Activated naive CD8-positive, alpha-beta T cell (primary cell): ENCODE measurements around the gene SPINDOC.
A peak's percentile ranks its signal among the peaks of the same experiment; 100 is the strongest.

Source experiments
- H3K27ac Mint-ChIP-seq: one replicate; pipeline ENCODE4 v1.8.0; 2021; ENCODE audit warnings: mixed read lengths
- H3K27me3 Mint-ChIP-seq: one replicate; pipeline ENCODE4 v1.8.0; 2021; ENCODE audit warnings: mixed read lengths
- H3K36me3 Mint-ChIP-seq: one replicate; pipeline ENCODE4 v1.8.0; 2021; ENCODE audit warnings: mixed read lengths
- H3K4me1 Mint-ChIP-seq: one replicate; pipeline ENCODE4 v1.8.0; 2021; ENCODE audit warnings: low read depth, mixed read lengths
- H3K4me3 Mint-ChIP-seq: one replicate; pipeline ENCODE4 v1.8.0; 2021; ENCODE audit warnings: mild to moderate bottlenecking, mixed read lengths
- H3K9me3 Mint-ChIP-seq: one replicate; pipeline ENCODE4 v1.8.0; 2021; ENCODE audit warnings: low read depth, mixed read lengths

SPINDOC gene

DNA sequence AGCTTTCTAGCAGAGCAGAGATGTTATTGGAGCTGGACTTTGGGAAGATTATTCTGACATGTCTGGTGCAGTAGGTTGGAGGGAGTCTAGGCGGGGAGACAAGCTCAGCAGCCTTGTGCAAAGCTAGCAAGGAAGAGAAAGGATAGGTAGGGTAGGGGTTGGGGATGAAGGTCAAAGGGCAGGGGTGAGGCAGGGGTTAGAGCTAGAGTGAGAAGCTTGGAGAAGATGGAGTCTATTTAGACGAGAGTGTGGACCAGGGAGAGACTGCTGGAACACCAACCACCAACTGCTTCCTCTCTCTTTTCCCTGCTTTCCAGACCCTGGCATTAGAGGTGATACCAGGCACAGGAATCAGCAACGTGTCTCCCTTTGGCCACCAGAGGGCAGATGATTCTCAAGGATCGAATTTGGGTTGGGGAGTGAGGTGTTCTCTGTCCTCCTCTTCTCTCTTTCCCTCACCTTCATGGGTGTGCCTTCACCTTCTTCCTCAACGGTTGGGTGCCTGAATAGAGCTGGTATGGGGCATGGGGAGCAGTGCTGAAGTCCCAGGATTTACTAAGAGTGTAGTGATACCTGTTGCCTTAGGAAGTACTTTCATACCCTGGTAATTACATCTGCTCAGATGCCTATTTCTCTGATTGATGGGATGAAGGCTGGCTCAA is 23.9 kb downstream of the SPINDOC start:
- peak overlapping the region; percentile 30 for H3K4me3 Mint-ChIP-seq
- peak overlapping the region; percentile 10 for H3K27ac Mint-ChIP-seq
- H3K4me1 Mint-ChIP-seq, result peaks cover 40% of the 10 kb centered on the region
- no peaks in the 10 kb centered on the region for H3K36me3 Mint-ChIP-seq
- H3K9me3 Mint-ChIP-seq, result no peaks in the 10 kb centered on the region
- no peaks in the 10 kb centered on the region for H3K27me3 Mint-ChIP-seq

DNA sequence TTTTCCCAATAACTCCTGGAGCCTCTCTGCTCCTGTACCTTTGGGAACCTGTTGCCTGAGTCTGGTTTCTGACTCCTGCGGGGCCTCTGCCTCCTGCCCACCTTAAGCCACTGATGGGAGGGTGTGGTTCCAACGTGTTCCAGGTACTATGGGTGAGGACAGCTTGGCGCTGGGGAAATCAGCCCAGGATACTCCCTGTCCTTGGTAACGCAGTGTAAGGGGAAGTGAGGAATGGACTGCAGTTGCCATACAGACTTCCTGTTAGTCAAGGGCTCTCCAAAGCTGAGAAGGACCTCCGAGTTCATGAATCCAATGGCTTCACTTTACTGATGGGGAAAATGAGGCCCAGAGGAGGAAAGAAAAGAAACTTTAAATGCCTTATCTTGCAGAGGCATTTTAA is 24.5 kb downstream of the SPINDOC start:
- Mint-ChIP-seq H3K4me1 (peaks cover 45% of the 10 kb centered on the region), H3K27me3 (no peaks in the 10 kb centered on the region), H3K9me3 (no peaks in the 10 kb centered on the region), H3K4me3 (no peak overlapping the region), H3K36me3 (no peaks in the 10 kb centered on the region), H3K27ac (no peak overlapping the region)

DNA sequence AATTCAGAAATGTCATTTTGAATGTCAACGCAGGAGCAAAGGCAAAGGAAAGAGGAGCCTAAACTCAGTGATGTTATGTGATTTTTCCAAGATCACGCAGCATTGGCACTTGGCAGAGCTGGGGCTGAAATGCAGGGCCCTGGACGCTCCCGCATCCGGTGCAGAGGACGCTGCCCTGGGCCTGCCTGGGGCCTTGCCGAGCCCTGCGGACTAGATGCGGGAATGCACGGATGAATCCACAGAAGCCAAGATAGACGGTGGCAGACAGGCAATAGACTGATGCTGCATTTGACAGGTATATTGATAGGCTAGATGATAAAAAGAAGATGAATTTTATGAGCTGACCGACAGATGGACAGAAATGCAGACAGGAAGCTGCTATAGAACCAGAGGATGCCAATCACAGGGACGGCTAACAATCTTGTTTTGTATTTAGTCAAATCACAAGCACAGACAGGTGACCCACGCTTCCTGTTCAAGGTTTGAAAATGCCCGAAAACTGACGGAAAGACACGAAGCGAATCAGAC is 25.0 kb downstream of the SPINDOC start:
- peak overlapping the region; percentile 55 for H3K27ac Mint-ChIP-seq
- H3K4me1 Mint-ChIP-seq, result peaks cover 50% of the 10 kb centered on the region
- no peaks in the 10 kb centered on the region for H3K27me3 Mint-ChIP-seq
- H3K9me3 Mint-ChIP-seq, result no peaks in the 10 kb centered on the region
- peak overlapping the region; percentile 85 for H3K4me3 Mint-ChIP-seq
- no peaks in the 10 kb centered on the region for H3K36me3 Mint-ChIP-seq

- H3K27ac Mint-ChIP-seq, result peak within 1 kb of the TSS; percentile 80
- no peaks in the 10 kb centered on the region for H3K36me3 Mint-ChIP-seq
- no peaks in the 10 kb centered on the region for H3K9me3 Mint-ChIP-seq
- H3K4me3 Mint-ChIP-seq, result peak within 1 kb of the TSS; percentile 85
- no peaks in the 10 kb centered on the region for H3K27me3 Mint-ChIP-seq
- H3K4me1 Mint-ChIP-seq, result peaks cover 55% of the 10 kb centered on the region
These were observed 25.6 kb downstream of the SPINDOC start, which contains the start of gene MARK2 for GRCh38 chr11:63838678-63839507. TSS of gene MARK2 (plus strand) at chr11:63839110. CDS start at chr11:63839507, 397 bp downstream.

GRCh38 chr11:63839508-63840355 is 26.5 kb downstream of the SPINDOC start:
- peaks cover 64% of the 10 kb centered on the region for H3K4me1 Mint-ChIP-seq
- no peaks in the 10 kb centered on the region for H3K36me3 Mint-ChIP-seq
- no peaks in the 10 kb centered on the region for H3K9me3 Mint-ChIP-seq
- H3K27ac Mint-ChIP-seq, result peak overlapping the region; percentile 70
- H3K27me3 Mint-ChIP-seq, result no peaks in the 10 kb centered on the region
- peak overlapping the region; percentile 84 for H3K4me3 Mint-ChIP-seq

DNA sequence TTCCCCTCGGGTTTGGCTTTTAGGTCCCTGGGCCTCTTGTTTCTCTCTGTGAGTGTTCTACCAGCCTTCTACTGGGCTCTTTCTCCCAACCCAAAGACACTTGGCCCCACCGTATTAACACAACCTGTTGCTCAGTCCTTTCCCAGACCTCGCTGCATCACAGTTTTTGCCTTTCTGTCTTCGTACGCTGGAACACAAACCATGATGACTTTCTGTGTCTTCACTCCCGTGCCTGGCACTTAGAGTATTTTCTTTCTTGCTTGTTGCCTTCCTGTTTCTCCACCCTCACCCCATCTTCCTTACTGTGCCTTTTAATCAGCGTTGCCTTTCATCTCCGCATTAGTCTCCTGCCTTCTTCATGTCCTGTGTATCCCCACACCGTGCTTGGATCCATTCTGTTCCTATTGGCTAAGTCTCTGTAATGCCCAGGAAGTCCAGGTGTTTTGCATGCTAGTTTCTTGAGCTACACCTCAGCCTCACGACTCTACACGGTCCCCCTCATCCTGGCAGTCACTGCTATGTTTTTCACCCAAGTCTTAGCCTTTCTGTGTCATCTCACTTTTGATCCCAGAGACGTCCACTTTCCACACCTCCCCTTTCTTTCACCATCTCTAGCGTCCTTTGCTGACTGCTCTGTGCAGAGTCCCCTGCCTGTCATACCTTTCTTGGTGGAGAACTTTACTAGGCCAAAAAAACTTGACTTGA is 27.3 kb downstream of the SPINDOC start:
- peak overlapping the region; percentile 84 for H3K4me3 Mint-ChIP-seq

GRCh38 chr11:63841554-63841953 is 28.3 kb downstream of the SPINDOC start:
- no peaks in the 10 kb centered on the region for H3K36me3 Mint-ChIP-seq
- H3K27me3 Mint-ChIP-seq, result no peaks in the 10 kb centered on the region
- H3K9me3 Mint-ChIP-seq, result no peaks in the 10 kb centered on the region
- H3K27ac Mint-ChIP-seq, result peak overlapping the region; percentile 37
- peaks cover 77% of the 10 kb centered on the region for H3K4me1 Mint-ChIP-seq
- peak overlapping the region; percentile 84 for H3K4me3 Mint-ChIP-seq

More for the DNA sequence above, 27.3 kb downstream of the SPINDOC start:
- H3K27ac Mint-ChIP-seq, result peak overlapping the region; percentile 70
- no peaks in the 10 kb centered on the region for H3K36me3 Mint-ChIP-seq
- no peaks in the 10 kb centered on the region for H3K9me3 Mint-ChIP-seq
- peaks cover 71% of the 10 kb centered on the region for H3K4me1 Mint-ChIP-seq
- no peaks in the 10 kb centered on the region for H3K27me3 Mint-ChIP-seq

- H3K27me3 Mint-ChIP-seq, result no peaks in the 10 kb centered on the region
- H3K4me1 Mint-ChIP-seq, result peaks cover 76% of the 10 kb centered on the region
- peak overlapping the region; percentile 34 for H3K27ac Mint-ChIP-seq
- H3K9me3 Mint-ChIP-seq, result no peaks in the 10 kb centered on the region
- H3K36me3 Mint-ChIP-seq, result no peaks in the 10 kb centered on the region
- peak overlapping the region; percentile 55 for H3K4me3 Mint-ChIP-seq
These were observed 29.8 kb downstream of the SPINDOC start for GRCh38 chr11:63843041-63843440.

GRCh38 chr11:63844836-63845235 is 31.6 kb downstream of the SPINDOC start:
- Mint-ChIP-seq H3K4me1 (peaks cover 84% of the 10 kb centered on the region), H3K36me3 (peaks cover 2% of the 10 kb centered on the region), H3K27ac (peak overlapping the region; percentile 6), H3K9me3 (no peaks in the 10 kb centered on the region), H3K27me3 (no peaks in the 10 kb centered on the region), H3K4me3 (no peak overlapping the region)

DNA sequence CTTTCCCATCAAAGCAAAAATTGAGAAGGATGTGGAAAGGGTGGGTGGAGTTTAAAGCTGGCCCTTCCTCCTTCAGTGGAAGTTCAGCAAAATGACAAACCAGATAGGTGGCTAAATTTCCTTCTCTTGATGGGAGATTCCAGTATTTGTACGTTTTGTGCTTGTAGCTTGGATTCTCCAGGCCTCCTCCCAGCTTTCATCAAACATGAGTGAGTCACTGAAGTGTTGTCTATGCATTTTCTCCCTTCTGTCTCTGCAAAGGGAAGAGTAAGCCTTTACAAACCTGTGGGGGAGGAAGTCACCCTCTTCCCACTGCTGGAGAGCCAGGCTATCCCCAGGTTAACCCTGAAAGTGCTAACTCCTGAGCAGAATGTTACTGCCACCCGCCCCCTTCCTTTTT is 32.0 kb downstream of the SPINDOC start:
- Mint-ChIP-seq H3K27ac (no peak overlapping the region), H3K4me1 (peaks cover 82% of the 10 kb centered on the region), H3K36me3 (peaks cover 3% of the 10 kb centered on the region), H3K27me3 (no peaks in the 10 kb centered on the region), H3K9me3 (no peaks in the 10 kb centered on the region), H3K4me3 (no peak overlapping the region)

DNA sequence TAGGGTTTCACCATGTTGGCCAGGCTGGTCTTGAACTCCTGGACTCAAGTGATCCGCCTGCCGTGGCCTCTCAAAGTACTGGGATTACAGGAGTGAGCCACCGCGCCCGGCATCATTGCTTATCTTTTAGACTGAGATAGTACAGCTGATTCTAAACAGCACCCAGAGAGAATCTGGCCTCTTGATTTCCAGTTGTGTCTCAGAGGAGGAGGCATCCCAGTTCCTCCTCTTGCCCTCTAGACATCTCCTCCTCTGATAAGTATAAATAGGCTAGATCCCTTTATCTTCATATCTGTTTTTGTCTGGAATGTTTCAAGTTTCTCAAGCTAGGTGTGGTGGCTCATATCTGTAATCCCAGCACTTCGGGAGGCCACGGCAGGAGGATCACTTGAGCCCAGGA is 32.7 kb downstream of the SPINDOC start:
- Mint-ChIP-seq H3K27me3 (no peaks in the 10 kb centered on the region), H3K27ac (no peak overlapping the region), H3K9me3 (no peaks in the 10 kb centered on the region), H3K4me3 (no peak overlapping the region), H3K4me1 (peaks cover 82% of the 10 kb centered on the region), H3K36me3 (peaks cover 3% of the 10 kb centered on the region)

DNA sequence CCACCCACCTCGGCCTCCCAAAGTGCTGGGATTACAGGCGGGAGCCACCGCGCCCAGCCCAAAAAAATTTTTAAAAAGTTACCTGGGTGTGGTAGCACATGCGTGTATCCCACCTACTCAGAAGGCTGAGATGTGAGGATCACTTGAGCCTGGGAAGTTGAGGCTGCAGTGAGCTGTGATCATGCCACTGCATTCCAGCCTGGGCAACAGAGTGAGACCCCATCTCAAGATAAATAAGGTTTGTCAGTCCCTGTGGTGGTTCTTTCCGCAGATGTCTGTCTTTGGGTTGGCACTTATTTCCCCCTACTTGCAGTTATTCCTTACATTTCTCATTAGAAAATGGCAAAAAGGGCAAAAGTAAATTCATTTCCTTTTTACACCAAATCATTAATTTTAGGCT is 33.6 kb downstream of the SPINDOC start:
- Mint-ChIP-seq H3K27me3 (no peaks in the 10 kb centered on the region), H3K36me3 (peaks cover 3% of the 10 kb centered on the region)

DNA sequence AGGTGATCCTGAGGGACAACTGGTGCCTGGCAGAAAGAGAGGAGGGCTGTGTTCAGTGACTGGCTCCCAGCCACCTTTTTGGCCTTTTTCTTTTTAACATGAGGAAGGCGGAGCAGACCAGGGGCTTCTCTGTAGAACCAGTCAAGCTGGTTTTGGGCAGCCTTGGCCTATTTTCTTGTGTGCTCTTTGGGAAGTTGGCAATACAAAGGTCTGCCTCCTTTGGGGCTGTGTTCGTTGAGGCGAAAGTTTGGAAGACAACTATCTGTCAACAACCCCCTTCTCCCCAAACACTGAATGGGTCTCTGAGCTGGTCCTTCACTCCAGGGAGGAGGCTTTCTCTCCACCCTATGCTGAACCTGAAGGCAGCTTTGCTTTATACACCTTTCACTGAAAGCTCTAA is 34.1 kb downstream of the SPINDOC start:
- Mint-ChIP-seq H3K27me3 (no peaks in the 10 kb centered on the region), H3K4me1 (peaks cover 81% of the 10 kb centered on the region), H3K27ac (peak overlapping the region; percentile 10), H3K4me3 (no peak overlapping the region), H3K36me3 (peaks cover 3% of the 10 kb centered on the region), H3K9me3 (no peaks in the 10 kb centered on the region)

More for the DNA sequence above, 33.6 kb downstream of the SPINDOC start:
- Mint-ChIP-seq H3K4me1 (peaks cover 82% of the 10 kb centered on the region), H3K4me3 (no peak overlapping the region), H3K27ac (peak overlapping the region; percentile 10), H3K9me3 (no peaks in the 10 kb centered on the region)

GRCh38 chr11:63849691-63850090 is 36.4 kb downstream of the SPINDOC start:
- peak overlapping the region; percentile 59 for H3K27ac Mint-ChIP-seq
- no peaks in the 10 kb centered on the region for H3K9me3 Mint-ChIP-seq
- H3K27me3 Mint-ChIP-seq, result no peaks in the 10 kb centered on the region
- peaks cover 68% of the 10 kb centered on the region for H3K4me1 Mint-ChIP-seq
- peaks cover 3% of the 10 kb centered on the region for H3K36me3 Mint-ChIP-seq
- no peak overlapping the region for H3K4me3 Mint-ChIP-seq
